SU-DHL-6 (cell line): Measurements from ENCODE around the gene SNX8.

ENCODE experiments used
- H2AFZ ChIP-seq: fragments of 200-600 bp; sonication (generic); 2 replicates; pipeline ENCODE4 v1.6.1; 2014; ENCODE audit warnings: low read depth, mild to moderate bottlenecking, moderate library complexity, mixed read lengths, antibody characterized with exemption, low read length; ENCODE audit not compliant: severe bottlenecking
- H3F3A ChIP-seq: fragments of 200-600 bp; shearing (Covaris generic); 2 replicates; pipeline ENCODE4 v1.6.0; 2016; ENCODE audit warnings: antibody characterized with exemption, mild to moderate bottlenecking; ENCODE audit not compliant: insufficient read depth
- H3K27ac ChIP-seq: fragments of 200-600 bp; sonication (generic); 2 replicates; pipeline ENCODE4 v1.5.1; 2016; ENCODE audit warnings: low read depth, mild to moderate bottlenecking, low read length, moderate library complexity, mixed read lengths
- H3K27me3 ChIP-seq: fragments of 200-600 bp; sonication (generic), shearing (Covaris generic); 2 replicates; pipeline ENCODE4 v1.6.0; 2014; ENCODE audit warnings: mild to moderate bottlenecking, low read length
- H3K36me3 ChIP-seq: fragments of 200-600 bp; sonication (generic); 2 replicates; pipeline ENCODE4 v1.6.1; 2014; ENCODE audit warnings: mild to moderate bottlenecking, low read length, mixed read lengths
- H3K4me2 ChIP-seq: fragments of 300-600, 200-600 bp; shearing (Covaris generic), sonication (generic); 2 replicates; pipeline ENCODE4 v1.6.0; 2014; ENCODE audit warnings: low read length, low read depth, mild to moderate bottlenecking; ENCODE audit not compliant: poor library complexity, severe bottlenecking
- H3K4me3 ChIP-seq: fragments of 200-600 bp; sonication (generic); 2 replicates; pipeline ENCODE4 v1.5.1; 2014; ENCODE audit warnings: antibody characterized with exemption, low read length, mild to moderate bottlenecking, mixed read lengths; ENCODE audit not compliant: insufficient read depth, poor library complexity, severe bottlenecking
- H3K79me2 ChIP-seq: fragments of 200-600 bp; sonication (generic); 2 replicates; pipeline ENCODE4 v1.6.1; 2014; ENCODE audit warnings: mild to moderate bottlenecking, low read length, moderate library complexity; ENCODE audit not compliant: insufficient read depth
- H3K9ac ChIP-seq: fragments of 200-600 bp; sonication (generic); 2 replicates; pipeline ENCODE4 v1.7.0; 2014; ENCODE audit warnings: mild to moderate bottlenecking, low read length
- H3K9me2 ChIP-seq: fragments of 200-600 bp; sonication (generic); replicated peaks from 2 replicates; pipeline ENCODE4 v1.6.1; 2014; ENCODE audit warnings: low read length; ENCODE audit not compliant: insufficient read depth
- H3K9me3 ChIP-seq: fragments of 200-600 bp; sonication (generic); 2 replicates; pipeline ENCODE4 v1.6.1; 2014; ENCODE audit warnings: low read length, mixed read lengths; ENCODE audit not compliant: insufficient read depth
- H4K20me1 ChIP-seq: fragments of 200-600 bp; sonication (generic); 2 replicates; pipeline ENCODE4 v1.6.1; 2014; ENCODE audit warnings: low read depth, mild to moderate bottlenecking, antibody characterized with exemption, low read length, moderate library complexity, mixed read lengths
- EZH2phosphoT487 ChIP-seq: fragments of 200-600 bp; sonication (generic), shearing (Covaris generic); conservative IDR thresholded peaks from 2 replicates; pipeline ENCODE4 v1.6.1; 2018; ENCODE audit warnings: mild to moderate bottlenecking, antibody characterized with exemption, low read length, moderate library complexity, mixed read lengths
- TF ChIP-seq, protein P1 (sequence below): fragments of 200-600 bp; sonication (generic); IDR thresholded peaks from one replicate; pipeline ENCODE4 v1.5.1; 2017; ENCODE audit warnings: antibody characterized with exemption, mild to moderate bottlenecking, low read length, moderate library complexity; ENCODE audit not compliant: insufficient read depth, poor library complexity, severe bottlenecking

SNX8 gene

DNA sequence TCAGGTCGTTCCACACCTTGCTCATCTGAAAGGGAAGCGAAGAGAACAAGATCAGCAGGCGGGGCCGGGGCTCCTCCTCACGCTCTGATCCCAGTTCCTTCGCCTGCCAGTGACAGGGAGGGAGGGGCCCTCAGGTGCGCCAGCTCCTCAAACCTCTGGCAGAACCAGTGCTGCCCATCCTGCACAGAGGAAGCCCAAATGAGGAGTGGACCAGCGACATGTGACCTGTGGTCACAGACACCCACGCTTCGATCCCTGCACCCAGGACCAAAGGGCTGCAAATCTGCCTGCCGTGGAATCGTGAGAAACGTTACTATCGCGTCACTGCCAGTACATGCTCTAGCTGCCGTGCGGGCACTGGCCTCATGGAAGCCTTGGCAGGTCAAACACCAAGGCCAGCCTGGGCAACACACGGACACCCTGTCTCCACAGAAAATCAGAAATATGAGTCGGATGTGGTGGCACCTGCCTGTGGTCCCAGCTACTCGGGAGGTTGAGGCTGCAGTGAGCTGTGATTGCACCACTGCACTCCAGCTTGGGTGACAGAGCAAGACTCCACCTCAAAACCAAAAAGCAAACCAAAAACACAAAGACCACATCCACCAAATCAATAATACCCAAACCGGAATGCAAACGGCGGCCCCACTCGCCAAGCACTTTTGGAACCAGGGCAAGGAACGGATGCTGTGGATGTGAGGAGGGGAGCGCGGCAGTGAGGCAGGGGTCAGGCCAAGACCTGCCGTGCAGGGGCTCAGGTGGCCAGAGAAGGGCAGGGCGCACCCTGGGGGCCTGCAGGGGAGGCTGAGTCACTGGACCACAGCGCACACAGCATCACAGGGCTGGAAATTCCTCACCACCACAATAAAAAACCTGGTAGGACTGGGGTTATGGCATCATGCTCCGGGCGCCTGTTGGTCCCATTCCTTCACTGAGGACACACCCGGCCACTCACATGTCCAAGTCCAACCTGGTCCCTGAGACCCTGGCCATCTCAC, 58.8 kb downstream of the SNX8 start:
- Histone ChIP-seq H3K4me3 (no peak overlapping the region), H3K79me2 (no peaks in the 10 kb centered on the region), H3K9ac (no peak overlapping the region), H3F3A (peaks cover 16% of the 10 kb centered on the region), H3K27me3 (no peaks in the 10 kb centered on the region), H3K4me2 (no peak overlapping the region), H4K20me1 (no peaks in the 10 kb centered on the region), H2AFZ (no peak overlapping the region), H3K9me2 (no peaks in the 10 kb centered on the region), H3K9me3 (no peaks in the 10 kb centered on the region), H3K27ac (no peak overlapping the region), H3K36me3 (no peaks in the 10 kb centered on the region)
- TF ChIP-seq, protein P1, sequence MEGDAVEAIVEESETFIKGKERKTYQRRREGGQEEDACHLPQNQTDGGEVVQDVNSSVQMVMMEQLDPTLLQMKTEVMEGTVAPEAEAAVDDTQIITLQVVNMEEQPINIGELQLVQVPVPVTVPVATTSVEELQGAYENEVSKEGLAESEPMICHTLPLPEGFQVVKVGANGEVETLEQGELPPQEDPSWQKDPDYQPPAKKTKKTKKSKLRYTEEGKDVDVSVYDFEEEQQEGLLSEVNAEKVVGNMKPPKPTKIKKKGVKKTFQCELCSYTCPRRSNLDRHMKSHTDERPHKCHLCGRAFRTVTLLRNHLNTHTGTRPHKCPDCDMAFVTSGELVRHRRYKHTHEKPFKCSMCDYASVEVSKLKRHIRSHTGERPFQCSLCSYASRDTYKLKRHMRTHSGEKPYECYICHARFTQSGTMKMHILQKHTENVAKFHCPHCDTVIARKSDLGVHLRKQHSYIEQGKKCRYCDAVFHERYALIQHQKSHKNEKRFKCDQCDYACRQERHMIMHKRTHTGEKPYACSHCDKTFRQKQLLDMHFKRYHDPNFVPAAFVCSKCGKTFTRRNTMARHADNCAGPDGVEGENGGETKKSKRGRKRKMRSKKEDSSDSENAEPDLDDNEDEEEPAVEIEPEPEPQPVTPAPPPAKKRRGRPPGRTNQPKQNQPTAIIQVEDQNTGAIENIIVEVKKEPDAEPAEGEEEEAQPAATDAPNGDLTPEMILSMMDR = no peak
- TF ChIP-seq EZH2phosphoT487 = no peak

DNA sequence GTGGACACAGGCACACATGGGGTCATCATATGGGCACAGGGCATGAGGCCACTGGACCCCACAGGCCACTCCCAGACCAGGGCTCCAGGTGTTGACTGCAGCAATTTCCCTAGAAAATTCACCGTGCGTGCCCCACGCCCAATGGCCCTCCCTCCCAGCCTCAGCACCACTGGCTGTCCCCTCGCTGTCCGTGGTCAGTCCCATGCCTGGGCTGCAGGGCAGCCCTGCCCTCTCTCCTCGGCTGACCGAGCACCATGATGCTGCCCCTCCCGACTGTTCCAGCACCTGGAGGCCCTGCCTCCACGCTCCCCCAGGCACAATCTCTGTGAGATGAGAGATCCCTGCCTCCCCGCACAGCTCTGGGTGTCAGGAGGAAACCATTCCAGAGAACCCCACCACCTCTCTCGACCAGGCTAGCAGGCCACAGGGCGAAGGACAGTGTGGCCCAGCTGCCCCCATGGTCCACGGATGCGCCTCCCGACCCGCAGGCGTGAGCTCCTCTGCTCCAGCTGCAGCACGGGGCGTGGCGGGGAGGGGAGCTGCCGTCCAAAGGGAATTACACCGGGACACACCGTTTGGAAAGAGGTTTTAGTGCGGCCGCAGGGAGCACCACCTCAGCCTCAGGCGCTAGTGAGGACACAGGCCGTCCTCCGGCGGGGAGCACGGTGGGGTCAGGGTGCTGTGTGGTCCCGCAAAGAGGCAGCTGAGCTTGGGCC, 59.7 kb downstream of the SNX8 start:
- Histone ChIP-seq H3K79me2 (no peaks in the 10 kb centered on the region), H3K27me3 (no peaks in the 10 kb centered on the region), H4K20me1 (no peaks in the 10 kb centered on the region), H3K4me2 (no peak overlapping the region), H3K4me3 (no peak overlapping the region), H3K27ac (no peak overlapping the region), H3K9me2 (no peaks in the 10 kb centered on the region), H3K36me3 (no peaks in the 10 kb centered on the region), H2AFZ (no peak overlapping the region), H3F3A (peaks cover 10% of the 10 kb centered on the region), H3K9ac (no peak overlapping the region), H3K9me3 (no peaks in the 10 kb centered on the region)
- no peak for TF ChIP-seq EZH2phosphoT487
- TF ChIP-seq, protein P1 = no peak

DNA sequence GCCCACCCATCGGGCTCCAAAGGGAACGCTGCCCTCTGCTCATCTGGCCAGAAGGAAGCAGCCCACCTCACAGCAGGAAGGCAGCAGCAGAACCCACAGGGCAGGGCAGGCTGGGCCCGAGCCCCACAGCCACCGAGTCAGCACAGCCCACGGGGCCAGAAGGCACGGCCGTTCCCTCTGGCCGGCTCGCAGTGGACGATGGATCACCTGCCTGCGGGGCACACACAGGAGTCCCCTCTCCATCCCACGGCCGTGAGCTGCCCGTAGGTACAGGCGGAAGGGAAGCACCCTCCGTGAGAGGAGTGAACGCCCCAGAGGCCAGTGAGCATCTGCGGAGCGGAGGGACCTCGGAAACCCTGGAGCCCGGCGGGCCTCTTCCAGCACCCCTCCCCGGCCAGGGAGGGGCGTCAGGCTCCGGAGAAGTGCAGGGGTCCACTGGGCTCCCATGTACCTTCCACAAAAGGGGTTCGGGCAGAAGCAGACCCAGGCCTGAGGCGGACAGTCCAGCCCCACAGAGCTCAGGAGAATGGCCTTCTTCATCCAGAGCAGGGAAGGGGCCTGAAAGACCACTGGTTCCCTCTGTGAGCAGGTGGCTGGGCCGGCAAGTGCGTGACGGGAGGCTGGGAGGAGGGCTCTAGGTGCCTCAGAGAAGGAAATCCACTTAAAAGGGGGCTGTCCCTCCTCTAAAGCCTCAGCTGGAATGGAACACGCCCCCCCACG, 60.6 kb downstream of the SNX8 start:
- no peaks in the 10 kb centered on the region for H3K9me3 ChIP-seq

More for the DNA sequence above, 60.6 kb downstream of the SNX8 start:
- no peaks in the 10 kb centered on the region for H3K27me3 ChIP-seq
- TF ChIP-seq, protein P1 = no peak
- no peak for TF ChIP-seq EZH2phosphoT487
- H3K9ac ChIP-seq = no peak overlapping the region
- no peaks in the 10 kb centered on the region for H3K36me3 ChIP-seq
- H3K4me2 ChIP-seq = no peak overlapping the region
- no peaks in the 10 kb centered on the region for H4K20me1 ChIP-seq
- no peaks in the 10 kb centered on the region for H3K79me2 ChIP-seq
- H2AFZ ChIP-seq = no peak overlapping the region
- no peaks in the 10 kb centered on the region for H3K9me2 ChIP-seq
- H3F3A ChIP-seq = peaks cover 4% of the 10 kb centered on the region; the same call in 1 of the 2 replicates
- H3K27ac ChIP-seq = no peak overlapping the region
- H3K4me3 ChIP-seq = no peak overlapping the region
